ENCODE results near the gene HYPK. TPM values are rescaled to one million over a fixed set of nuclear protein-coding genes. Genes with fewer than 3 reads are reported as not detected.
"Not testable (repeated sequence)": the region's sequence is repeated elsewhere in the genome, so short reads cannot be mapped to it uniquely, and the experiment has no call there.

The HYPK gene
- total RNA-seq, 2 experiments from 2014 or later: 14.0 to 16.4 TPM

GRCh38 chr15:43821505-43821904, 21.1 kb downstream of the HYPK start:
- Mint-ChIP-seq H3K27ac (peak overlapping the region; percentile 37), H3K36me3 (ENCODE audit: low read depth) (peaks cover 36% of the 10 kb centered on the region), H3K4me1 (peaks cover 53% of the 10 kb centered on the region), H3K27me3 (no peaks in the 10 kb centered on the region), H3K9me3 (ENCODE audit: low read depth) (no peaks in the 10 kb centered on the region), H3K4me3 (peak overlapping the region; percentile 47)
- intact Hi-C loops (cut with DNase I, micrococcal nuclease): loop anchor here in 1 of 2 experiments (10.0 kb wide), 1 partner anchor 713 kb away; the partner anchor contains the start of gene EIF3J
- no peak for DNase-seq
- CTCF ChIA-PET: interaction anchor here (1.4 to 2.1 kb wide), 2 partner anchors 27 to 45 kb away, joined by 4 to 7 read pairs; partner anchors contain the start of gene ELL3
- no peak for ATAC-seq
- POLR2A ChIA-PET: interaction anchor here (0.6 kb wide), 1 partner anchor 625 kb away, joined by 5 read pairs; no protein-coding TSS in a partner anchor

GRCh38 chr15:43824302-43825246, 24.2 kb downstream of the HYPK start, which contains the start of gene MFAP1:
Gene MFAP1, minus strand, starts transcription at chr15:43824690. Its CDS starts 121 bp downstream, at chr15:43824569.
- peak within 1 kb of the TSS; percentile 100 for H3K4me3 Mint-ChIP-seq
- no peaks in the 10 kb centered on the region for H3K9me3 Mint-ChIP-seq (ENCODE audit: low read depth)
- DNase-seq (peak; percentile 95), ATAC-seq (peak; percentile 85)
- peaks cover 53% of the 10 kb centered on the region for H3K4me1 Mint-ChIP-seq
- intact Hi-C loops (cut with DNase I, micrococcal nuclease): loop anchor here (1.0 to 10.0 kb wide), 11 partner anchors 24 to 710 kb away; partner anchors contain the start of genes FRMD5 (in 2 of the 2), HYPK (in 2 of the 2), PDIA3 (in 2 of the 2) and SERF2 (in 2 of the 2)
- no peaks in the 10 kb centered on the region for H3K27me3 Mint-ChIP-seq
- POLR2A ChIA-PET: interaction anchor here (0.7 to 1.6 kb wide), 7 partner anchors 13 to 464 kb away, joined by 3 to 18 read pairs (median 7); partner anchors contain the start of genes ELL3, GOLM2, HYPK and SERINC4
- CTCF ChIA-PET: interaction anchor here (0.6 to 1.3 kb wide), 7 partner anchors 30 to 1377 kb away, joined by 3 to 6 read pairs (median 3); partner anchors contain the start of gene ELL3
- peak within 1 kb of the TSS; percentile 99 for H3K27ac Mint-ChIP-seq
- peaks cover 44% of the 10 kb centered on the region for H3K36me3 Mint-ChIP-seq (ENCODE audit: low read depth)

GRCh38 chr15:43825305-43825704, 24.9 kb downstream of the HYPK start:
- H3K4me1 Mint-ChIP-seq: peaks cover 57% of the 10 kb centered on the region
- ChIA-PET CTCF (interaction anchor here (0.9 to 1.3 kb wide), 3 partner anchors 32 to 55 kb away, joined by 4 to 6 read pairs (median 5); partner anchors contain the start of gene ELL3), POLR2A (interaction anchor here (0.7 to 1.6 kb wide), 6 partner anchors 12 to 463 kb away, joined by 4 to 18 read pairs (median 8); partner anchors contain the start of genes ELL3, GOLM2, HYPK and SERINC4)
- intact Hi-C loops (cut with DNase I, micrococcal nuclease): loop anchor here (2.0 to 10.0 kb wide), 5 partner anchors 369 to 709 kb away; partner anchors contain the start of genes FRMD5 (in 2 of the 2), EIF3J (in 1 of the 2) and GOLM2 (in 1 of the 2)
- not testable (repeated sequence) for H3K4me3 Mint-ChIP-seq; H3K27me3 Mint-ChIP-seq; H3K9me3 Mint-ChIP-seq (ENCODE audit: low read depth); ATAC-seq
- H3K36me3 Mint-ChIP-seq (ENCODE audit: low read depth): peaks cover 50% of the 10 kb centered on the region
- DNase-seq: peak; percentile 16
- peak overlapping the region; percentile 99 for H3K27ac Mint-ChIP-seq

- H3K36me3 Mint-ChIP-seq (ENCODE audit: low read depth): peaks cover 55% of the 10 kb centered on the region
- ChIA-PET POLR2A (no interaction called here), CTCF (no interaction called here)
- intact Hi-C loops (cut with DNase I, micrococcal nuclease): loop anchor here in 1 of 2 experiments (2.0 to 10.0 kb wide), 5 partner anchors 371 to 709 kb away; partner anchors contain the start of genes CTDSPL2, EIF3J, FRMD5 and GOLM2
- no peak for DNase-seq
- H3K9me3 Mint-ChIP-seq (ENCODE audit: low read depth): no peaks in the 10 kb centered on the region
- H3K4me1 Mint-ChIP-seq: peaks cover 57% of the 10 kb centered on the region
- peak overlapping the region; percentile 95 for H3K27ac Mint-ChIP-seq
- no peak for ATAC-seq
- no peaks in the 10 kb centered on the region for H3K27me3 Mint-ChIP-seq
- peak overlapping the region; percentile 80 for H3K4me3 Mint-ChIP-seq
Observed at GRCh38 chr15:43826029-43826507, 25.7 kb downstream of the HYPK start.

GRCh38 chr15:43826508-43827341, 26.3 kb downstream of the HYPK start, which contains the start of gene WDR76:
Gene WDR76, plus strand, starts transcription at chr15:43827002. Its CDS starts 31 bp downstream, at chr15:43827033.
- ATAC-seq (peak; percentile 68), DNase-seq (peak; percentile 90)
- ChIA-PET POLR2A (interaction anchor here (2.0 kb wide), 1 partner anchor 27 kb away, joined by 12 read pairs; the partner anchor contains the start of genes HYPK and SERINC4), CTCF (interaction anchor here (0.6 kb wide), 1 partner anchor 36 kb away, joined by 4 read pairs; no protein-coding TSS in a partner anchor)
- peak within 1 kb of the TSS; percentile 95 for H3K27ac Mint-ChIP-seq
- H3K36me3 Mint-ChIP-seq (ENCODE audit: low read depth): peaks cover 52% of the 10 kb centered on the region
- H3K27me3 Mint-ChIP-seq: no peaks in the 10 kb centered on the region
- H3K4me3 Mint-ChIP-seq: peak within 1 kb of the TSS; percentile 80
- H3K4me1 Mint-ChIP-seq: peaks cover 55% of the 10 kb centered on the region
- intact Hi-C loops (cut with DNase I, micrococcal nuclease): loop anchor here in 1 of 2 experiments (2.0 to 10.0 kb wide), 5 partner anchors 371 to 708 kb away; partner anchors contain the start of genes CTDSPL2, EIF3J, FRMD5 and GOLM2
- H3K9me3 Mint-ChIP-seq (ENCODE audit: low read depth): no peaks in the 10 kb centered on the region

- H3K4me3 Mint-ChIP-seq: peak overlapping the region; percentile 80
- intact Hi-C loops (cut with DNase I, micrococcal nuclease): loop anchor here in 1 of 2 experiments (5.0 to 10.0 kb wide), 4 partner anchors 369 to 707 kb away; partner anchors contain the start of genes EIF3J, FRMD5 and GOLM2
- CTCF ChIA-PET: interaction anchor here (0.7 to 1.4 kb wide), 7 partner anchors 9 to 700 kb away, joined by 3 to 4 read pairs (median 4); partner anchors contain the start of genes ELL3, HYPK and SERINC4
- peak overlapping the region; percentile 95 for H3K27ac Mint-ChIP-seq
- DNase-seq (peak; percentile 60), ATAC-seq (peak; percentile 21)
- H3K36me3 Mint-ChIP-seq (ENCODE audit: low read depth): peaks cover 58% of the 10 kb centered on the region
- no peaks in the 10 kb centered on the region for H3K27me3 Mint-ChIP-seq
- POLR2A ChIA-PET: interaction anchor here (0.6 to 2.0 kb wide), 6 partner anchors 9 to 528 kb away, joined by 3 to 12 read pairs (median 7); partner anchors contain the start of genes GOLM2, HYPK and SERINC4
- H3K9me3 Mint-ChIP-seq (ENCODE audit: low read depth): no peaks in the 10 kb centered on the region
- peaks cover 51% of the 10 kb centered on the region for H3K4me1 Mint-ChIP-seq
Observed at GRCh38 chr15:43828061-43828657, 27.8 kb downstream of the HYPK start.

- intact Hi-C loops (cut with DNase I, micrococcal nuclease): loop anchor here in 1 of 2 experiments (5.0 to 10.0 kb wide), 4 partner anchors 367 to 705 kb away; partner anchors contain the start of genes EIF3J, FRMD5 and GOLM2
- not testable (repeated sequence) for ATAC-seq; DNase-seq; H3K9me3 Mint-ChIP-seq (ENCODE audit: low read depth); H3K27me3 Mint-ChIP-seq
- ChIA-PET POLR2A (interaction anchor here (0.6 to 1.5 kb wide), 3 partner anchors 11 to 255 kb away, joined by 3 to 7 read pairs (median 6); no protein-coding TSS in a partner anchor), CTCF (interaction anchor here (0.6 kb wide), 1 partner anchor 57 kb away, joined by 3 read pairs; no protein-coding TSS in a partner anchor)
- peak overlapping the region; percentile 37 for H3K27ac Mint-ChIP-seq
- peaks cover 61% of the 10 kb centered on the region for H3K36me3 Mint-ChIP-seq (ENCODE audit: low read depth)
- peak overlapping the region; percentile 80 for H3K4me3 Mint-ChIP-seq
- H3K4me1 Mint-ChIP-seq: peaks cover 41% of the 10 kb centered on the region
Observed at GRCh38 chr15:43829951-43830540, 29.6 kb downstream of the HYPK start.

- peaks cover 36% of the 10 kb centered on the region for H3K4me1 Mint-ChIP-seq
- H3K27me3 Mint-ChIP-seq, H3K4me3 Mint-ChIP-seq: not testable (repeated sequence)
Observed at GRCh38 chr15:43830691-43831275, 30.4 kb downstream of the HYPK start.

More at GRCh38 chr15:43830691-43831275, 30.4 kb downstream of the HYPK start:
- H3K9me3 Mint-ChIP-seq (ENCODE audit: low read depth); DNase-seq; intact Hi-C loops (cut with DNase I, micrococcal nuclease); ATAC-seq; H3K27ac Mint-ChIP-seq: not testable (repeated sequence)
- ChIA-PET CTCF (interaction anchor here (0.6 to 1.2 kb wide), 2 partner anchors 15 to 53 kb away, joined by 3 read pairs; no protein-coding TSS in a partner anchor), POLR2A (interaction anchor here (1.0 to 1.5 kb wide), 3 partner anchors 10 to 54 kb away, joined by 4 to 7 read pairs (median 4); partner anchors contain the start of gene ELL3)
- H3K36me3 Mint-ChIP-seq (ENCODE audit: low read depth): peaks cover 64% of the 10 kb centered on the region
